HG03097 (cell line): ENCODE data around the gene ARFGAP1.

Experiments used
- ATAC-seq: cut with Tn5 transposase; IDR thresholded peaks from one replicate; pipeline ENCODE4 v1.9.1; 2021; ENCODE audit not compliant: unreplicated experiment, low FRiP score

ARFGAP1 gene

DNA sequence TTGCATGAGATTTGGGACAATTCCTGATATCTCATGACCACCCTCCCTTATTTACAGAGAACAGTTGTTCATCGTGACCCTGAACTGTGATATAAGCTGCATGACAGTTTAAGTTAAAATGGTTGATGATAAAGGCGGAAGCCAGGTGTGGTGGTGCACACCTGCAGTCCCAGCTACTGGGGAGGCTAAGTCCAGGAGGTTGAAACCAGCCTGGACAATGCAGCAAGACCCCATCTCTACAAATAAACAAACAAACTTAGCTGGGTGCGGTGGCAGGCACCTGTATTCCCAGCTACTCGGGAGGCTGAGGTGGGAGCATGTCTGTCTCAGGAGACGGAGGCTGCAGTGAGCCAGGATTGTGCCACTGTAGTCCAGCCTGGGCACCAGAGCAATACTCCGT lies 44.4 kb downstream of the ARFGAP1 start:
- no peak for ATAC-seq

DNA sequence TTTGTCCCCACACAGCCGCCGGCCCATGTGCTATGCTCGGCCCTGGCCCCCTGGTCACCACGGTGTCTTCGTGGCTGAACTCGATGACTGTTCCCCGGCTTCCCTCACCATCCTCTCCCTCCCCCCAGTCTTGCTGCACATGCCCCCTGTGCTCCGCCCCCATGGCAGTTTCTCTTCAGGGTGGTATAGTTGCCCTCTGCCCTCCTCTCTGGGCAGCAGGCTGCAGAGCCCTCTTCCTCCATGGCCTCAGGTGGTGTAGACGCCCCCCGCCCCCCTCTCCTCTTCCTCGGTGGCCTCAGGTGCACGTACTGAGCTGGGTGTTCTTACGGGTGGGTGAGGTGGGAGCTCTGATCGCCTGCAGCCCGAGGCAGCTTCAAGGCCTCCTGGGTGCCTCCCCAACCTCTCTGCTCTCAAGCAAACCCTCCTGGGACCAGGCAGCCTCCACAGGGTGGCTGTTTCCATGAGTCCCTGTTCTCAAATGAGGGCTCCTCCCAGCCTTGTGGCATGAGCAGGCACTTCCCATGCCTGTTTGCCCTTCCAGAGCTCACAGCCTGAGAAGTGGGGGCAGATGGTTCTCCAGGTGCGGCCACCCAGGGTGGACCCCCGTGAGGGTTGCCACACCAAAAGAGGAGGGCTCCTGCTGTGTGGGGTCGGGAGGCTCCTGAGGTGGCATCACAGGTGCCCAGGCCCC lies 45.1 kb downstream of the ARFGAP1 start:
- ATAC-seq, result no peak

DNA sequence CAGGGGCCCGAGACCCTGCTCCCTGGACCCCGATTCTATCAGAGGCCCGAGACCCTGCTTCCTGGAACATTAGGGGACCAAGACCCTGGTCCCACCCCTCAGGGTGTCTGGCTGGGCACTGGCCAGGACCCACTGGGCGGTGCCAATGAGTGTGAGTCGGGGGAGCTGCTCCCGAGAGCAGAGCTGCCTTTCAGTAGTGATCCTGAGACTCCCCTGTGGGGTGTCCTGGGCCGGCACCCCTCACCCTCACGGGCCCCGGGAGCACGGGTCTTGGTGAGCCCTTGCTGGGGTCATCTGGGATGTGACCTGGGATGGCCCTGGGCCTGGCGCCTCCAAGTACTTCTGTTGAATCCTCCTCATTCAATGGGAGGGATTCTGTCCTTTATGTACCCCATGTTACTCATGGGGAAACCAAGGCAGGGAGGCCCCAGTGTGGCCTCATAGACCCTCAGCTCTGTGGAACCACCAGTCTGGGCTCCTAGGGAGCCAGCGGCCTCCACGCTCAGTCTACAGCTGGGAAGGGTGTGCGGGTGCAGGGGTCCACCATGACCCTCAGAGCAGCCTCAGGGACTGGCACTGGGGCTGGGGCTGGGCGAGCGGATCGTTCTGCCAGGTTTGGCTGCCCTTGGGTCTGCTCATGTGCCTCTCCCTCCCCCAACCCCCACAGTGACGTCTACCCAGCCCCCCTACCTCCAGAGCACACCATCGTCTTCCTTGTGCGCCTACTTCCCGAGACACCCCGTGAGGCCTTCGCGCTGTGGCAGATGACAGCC lies 46.0 kb downstream of the ARFGAP1 start:
- no peak for ATAC-seq

DNA sequence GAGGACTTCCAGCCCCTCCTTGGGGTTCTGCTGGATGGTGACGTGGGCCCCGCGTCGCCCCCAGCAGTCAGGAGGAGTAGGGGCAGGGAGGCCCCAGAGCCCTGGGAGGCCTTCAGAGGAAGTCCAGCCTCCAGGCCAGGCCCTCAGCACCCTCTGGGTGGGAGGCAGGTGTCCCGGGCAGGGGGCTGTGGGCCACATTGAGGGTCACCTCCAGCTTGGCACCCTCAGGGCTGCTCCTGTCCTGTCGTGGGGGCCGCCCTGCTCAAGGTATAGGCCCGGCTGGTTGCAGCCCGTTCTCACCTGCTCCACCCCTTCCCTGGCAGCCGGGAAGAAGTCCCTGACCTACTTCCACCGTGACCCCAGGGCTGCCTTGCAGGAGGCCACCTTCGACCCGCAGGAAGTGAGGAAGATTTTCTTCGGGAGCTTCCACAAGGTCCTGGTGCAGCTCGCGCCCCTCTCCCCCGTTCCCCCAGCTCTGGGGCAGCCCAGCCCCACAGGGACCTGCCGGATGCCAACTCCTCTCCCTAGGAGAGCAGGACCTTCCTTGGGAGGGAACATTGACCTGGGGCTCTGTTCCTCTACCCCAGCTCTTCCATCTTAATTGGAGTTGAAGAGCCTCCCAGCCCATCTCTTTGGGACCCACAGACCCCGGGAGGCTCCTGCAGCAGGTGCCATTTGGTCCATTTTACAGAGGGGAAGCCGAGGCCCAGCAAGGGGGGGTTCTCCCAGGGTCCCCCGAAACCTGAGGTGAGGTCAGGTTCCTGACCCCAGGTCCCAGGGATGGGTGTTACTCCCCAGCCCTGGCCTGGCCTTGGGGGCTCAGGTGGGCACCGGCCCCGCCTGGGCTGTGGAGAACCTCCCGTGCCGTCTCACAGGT lies 46.8 kb downstream of the ARFGAP1 start:
- ATAC-seq, result no peak

DNA sequence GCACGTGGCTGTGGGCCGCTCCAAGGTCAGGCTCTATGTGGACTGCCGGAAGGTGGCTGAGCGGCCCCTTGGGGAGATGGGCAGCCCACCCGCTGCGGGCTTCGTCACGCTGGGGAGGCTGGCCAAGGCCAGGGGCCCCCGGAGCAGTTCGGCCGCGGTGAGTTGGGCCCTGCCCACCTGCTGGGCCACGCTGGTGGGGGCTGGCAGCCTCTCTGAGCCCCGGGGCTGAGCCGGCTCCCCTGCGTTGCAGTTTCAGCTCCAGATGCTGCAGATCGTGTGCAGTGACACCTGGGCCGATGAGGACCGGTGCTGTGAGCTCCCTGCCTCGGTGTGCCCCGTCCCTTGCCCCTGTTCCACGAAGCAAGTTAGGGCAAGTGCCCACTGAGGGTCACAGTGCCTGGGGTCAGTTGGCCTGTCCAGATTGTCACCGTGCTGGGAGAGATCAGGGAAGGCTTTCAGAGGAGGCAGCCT lies 47.5 kb downstream of the ARFGAP1 start:
- ATAC-seq, result no peak

DNA sequence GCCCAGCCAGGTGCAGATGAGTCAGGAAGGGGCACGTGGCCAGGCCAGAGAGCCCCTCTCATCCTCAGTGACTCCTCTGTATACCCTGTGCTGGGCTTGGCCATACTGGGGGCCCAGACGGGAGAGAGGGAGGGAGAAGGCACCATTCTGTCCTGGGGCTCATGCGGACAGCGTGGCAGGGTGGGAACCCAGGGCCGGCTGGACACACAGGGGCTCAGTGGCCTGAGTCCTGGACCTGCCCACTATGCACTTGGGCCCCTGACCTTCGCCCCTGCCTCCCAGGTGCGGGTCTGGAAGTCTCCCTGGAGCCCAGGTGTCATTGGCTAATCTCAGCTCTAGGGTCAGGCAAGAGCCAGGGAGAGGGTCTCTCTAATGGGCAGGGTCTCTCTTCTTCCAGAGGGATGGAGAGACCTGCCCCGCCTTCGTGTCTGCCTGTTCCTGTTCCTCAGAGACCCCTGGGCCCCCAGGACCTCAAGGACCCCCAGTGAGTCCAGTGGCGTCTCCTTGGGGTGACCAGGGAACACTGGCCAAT lies 48.1 kb downstream of the ARFGAP1 start:
- no peak for ATAC-seq

DNA sequence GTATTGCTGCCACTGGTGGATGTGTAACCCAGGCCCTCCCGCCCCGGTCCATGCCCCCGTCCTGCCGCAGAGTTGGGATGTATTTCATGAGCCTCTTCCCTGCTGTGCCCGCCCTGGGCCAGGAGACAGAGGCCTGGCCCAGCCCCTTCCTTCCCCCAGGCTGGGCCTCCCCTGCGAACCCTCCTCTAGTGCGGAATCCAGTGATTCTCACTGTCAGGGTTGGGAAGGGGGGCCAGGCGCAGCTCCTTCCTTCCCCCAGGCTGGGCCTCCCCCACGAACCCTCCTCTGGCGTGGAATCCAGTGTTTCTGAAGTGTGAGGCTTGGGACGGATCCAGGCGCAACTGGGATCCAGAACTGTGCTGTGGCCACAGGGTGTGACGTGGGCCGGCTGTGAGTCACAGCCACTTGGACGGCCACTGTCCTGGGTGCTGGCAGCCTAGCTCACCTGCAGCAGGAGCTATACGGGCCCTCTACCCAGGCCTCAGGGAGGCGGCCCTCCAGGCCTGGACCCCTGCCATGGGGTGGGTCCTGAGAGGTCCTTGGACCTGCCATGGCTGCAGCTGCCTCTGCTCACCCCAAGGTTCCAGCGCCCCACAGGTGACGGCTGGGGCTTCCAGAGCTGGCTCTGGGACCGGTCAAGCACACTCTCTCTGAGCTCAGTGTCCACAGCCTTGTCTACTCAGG lies 48.7 kb downstream of the ARFGAP1 start:
- no peak for ATAC-seq

DNA sequence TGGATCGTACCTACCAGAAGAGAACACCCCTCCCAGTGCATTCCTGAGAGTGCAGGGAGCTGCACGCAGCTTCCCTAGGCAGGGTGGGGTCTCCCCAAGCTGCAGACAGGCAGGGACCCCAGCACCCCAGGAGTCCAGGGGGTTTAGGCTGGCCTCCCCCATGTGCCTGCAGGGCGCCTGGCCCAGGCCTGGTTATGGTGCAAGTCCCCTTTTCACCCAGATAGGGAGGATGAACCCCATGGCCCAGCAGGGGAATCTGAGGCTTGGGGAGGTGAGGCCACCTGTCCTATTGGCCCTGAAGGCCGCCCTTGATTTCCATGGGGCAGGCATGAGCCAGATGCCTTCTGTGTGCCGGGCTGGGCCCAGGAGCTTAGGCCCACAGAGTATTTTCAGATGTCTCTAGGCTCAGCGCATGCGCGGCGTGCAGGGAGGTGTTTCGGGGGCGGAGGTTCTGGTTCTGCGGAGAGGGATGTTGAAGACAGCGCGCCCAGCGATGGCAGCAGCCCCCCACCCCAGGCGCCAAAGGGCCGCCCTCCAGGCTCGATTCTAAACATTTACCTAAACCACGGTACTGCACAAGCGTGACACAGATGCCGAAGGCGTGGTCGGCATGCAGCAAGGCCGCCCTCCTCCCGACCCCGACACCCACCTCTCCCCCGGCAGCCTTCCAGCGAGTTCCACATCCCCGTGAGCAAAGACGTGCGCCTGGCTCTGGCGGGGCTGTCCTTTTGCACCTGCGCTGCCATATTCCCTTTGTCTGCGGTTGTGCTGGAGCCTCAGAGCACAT lies 49.7 kb downstream of the ARFGAP1 start:
- ATAC-seq, result no peak

DNA sequence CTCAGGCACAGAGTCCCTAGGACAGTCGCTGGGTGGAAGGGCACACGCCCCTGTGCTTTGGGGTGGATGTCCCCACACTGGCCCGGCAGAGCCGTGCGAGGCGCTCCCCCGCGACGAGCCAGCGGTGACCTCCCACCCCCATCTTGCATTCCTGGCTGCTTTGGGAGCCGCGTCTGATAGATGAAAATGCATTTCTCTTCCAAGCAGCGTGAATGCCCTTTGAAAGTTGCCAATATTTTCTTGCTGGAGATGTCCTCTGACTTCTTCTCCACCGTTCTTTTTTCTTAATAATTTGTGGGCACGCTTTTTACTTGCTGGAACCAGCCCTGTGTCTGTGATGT lies 50.3 kb downstream of the ARFGAP1 start:
- ATAC-seq, result no peak

DNA sequence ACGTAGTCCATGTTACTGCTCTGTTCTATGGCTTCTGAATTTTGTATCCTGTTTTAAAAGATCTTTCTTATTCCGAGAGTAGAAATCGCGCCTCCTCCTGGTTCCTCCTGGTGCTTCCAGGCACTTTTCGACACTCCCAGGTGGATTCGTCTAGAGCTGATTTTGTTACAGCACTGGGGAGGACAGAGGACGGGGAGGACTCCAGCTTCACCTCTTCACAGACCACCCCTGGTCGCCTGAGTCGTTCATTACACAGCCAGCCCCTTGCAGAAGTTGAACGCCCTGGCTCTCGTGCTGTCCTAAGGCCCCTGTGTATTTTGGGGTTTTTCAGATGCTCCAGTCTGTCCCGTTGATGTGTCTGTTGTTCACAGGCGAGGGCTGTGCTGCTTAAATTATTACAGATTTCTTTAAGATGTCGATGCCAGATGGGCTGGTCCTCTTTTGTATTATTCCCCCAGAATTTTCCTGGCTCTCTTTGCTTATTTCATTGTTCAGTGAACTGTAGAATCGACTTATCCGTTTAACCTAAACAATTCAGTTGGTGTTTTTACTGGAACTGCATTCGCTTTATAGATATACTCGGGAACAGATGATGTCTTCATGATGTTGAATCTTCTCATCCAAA lies 50.9 kb downstream of the ARFGAP1 start:
- ATAC-seq, result no peak

DNA sequence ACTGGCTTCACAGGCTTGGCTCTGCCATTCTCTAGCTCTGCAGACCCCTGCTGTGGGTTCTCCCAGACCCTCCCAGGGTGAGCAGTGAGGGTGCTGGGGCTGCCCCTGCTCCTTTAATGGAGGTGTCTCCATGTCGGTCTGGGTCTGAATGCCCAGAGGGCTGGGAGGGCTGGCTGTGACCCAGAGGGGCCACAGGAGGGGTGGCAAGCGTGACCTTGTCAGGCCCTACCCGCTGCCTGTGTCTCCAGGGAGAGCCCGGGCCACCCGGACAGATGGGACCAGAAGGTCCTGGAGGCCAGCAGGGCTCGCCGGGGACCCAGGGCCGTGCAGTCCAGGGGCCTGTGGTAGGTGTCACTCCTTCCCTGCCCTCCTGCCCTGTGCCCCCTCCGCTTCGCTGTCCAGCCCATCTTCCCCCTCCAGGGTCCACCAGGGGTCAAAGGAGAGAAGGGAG lies 52.4 kb downstream of the ARFGAP1 start:
- ATAC-seq, result no peak

DNA sequence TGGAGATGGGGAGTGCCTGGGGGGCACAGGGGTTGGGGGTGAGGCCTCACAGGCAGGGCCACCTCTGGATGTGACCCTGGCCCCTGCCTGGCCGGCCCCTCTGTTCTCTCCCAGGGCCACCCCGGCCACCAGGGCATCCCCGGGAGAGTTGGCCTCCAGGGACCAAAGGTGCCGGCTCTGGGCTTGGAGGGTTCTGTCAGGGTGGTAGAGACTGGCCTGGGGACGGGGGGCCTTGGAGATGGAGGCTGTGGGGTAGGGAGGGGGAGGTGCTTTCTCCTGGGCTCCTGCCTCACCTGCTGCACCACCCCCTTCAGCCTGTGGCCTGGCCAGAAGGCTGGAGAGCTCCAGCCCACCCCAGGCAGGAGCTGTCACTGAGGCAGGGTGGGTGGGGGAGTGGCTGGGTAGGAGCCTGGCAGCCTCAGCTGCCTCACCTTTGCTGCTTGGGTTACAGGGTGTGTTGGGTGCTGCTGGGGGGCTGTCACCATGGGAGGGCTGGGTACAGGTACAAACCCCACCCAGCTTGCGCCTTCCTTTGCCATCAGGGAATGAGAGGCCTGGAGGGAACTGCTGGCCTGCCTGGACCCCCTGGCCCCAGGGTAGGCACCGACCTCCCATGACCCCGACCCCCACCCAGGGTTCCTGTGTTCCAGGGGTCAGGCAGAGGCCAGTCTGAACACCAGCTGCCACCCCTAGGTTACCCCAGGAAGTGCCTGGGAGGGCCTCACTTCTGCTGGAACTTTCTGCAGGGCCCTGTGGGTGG lies 53.1 kb downstream of the ARFGAP1 start:
- ATAC-seq, result no peak

DNA sequence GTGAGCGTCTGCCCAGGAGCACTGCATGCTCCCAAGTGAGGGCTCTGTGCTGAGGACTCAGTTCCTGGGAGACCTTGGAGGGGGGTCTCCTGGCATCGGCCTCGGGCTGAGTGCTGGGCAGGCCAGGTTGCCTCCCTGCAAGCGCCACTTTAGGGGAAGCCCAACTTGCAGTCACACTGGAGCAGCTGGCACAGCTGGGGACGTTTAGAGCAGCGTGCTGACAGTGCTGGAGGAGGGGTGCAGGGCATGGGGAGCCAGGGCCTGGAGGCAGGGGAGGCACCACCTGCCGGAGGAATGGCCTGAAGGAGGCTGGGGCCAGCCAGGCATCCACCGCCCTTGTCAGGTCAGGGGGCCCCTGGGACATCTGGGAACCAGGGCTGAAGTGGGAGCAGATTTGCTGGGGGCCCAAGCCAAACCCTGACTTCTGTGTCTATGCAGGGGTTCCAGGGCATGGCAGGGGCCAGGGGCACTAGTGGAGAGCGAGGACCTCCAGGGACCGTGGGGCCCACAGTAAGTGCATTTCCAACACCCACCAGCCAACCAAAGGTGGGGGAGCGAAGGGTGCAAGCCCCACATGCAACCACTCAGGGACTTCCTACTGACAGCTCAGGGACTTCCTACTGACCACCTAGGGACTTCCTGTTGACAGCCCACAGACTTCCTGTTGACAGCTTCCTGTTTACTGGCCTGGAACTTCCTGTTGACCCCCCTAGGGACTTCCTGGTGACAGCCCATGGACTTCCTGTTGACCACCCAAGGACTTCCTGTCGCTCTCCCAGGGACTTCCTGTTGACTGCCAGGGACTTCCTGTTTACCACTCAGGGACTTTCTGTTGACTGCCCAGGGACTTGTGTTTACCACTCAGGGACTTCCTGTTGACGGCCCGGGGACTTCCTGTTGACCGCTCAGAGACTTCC lies 54.0 kb downstream of the ARFGAP1 start:
- no peak for ATAC-seq

DNA sequence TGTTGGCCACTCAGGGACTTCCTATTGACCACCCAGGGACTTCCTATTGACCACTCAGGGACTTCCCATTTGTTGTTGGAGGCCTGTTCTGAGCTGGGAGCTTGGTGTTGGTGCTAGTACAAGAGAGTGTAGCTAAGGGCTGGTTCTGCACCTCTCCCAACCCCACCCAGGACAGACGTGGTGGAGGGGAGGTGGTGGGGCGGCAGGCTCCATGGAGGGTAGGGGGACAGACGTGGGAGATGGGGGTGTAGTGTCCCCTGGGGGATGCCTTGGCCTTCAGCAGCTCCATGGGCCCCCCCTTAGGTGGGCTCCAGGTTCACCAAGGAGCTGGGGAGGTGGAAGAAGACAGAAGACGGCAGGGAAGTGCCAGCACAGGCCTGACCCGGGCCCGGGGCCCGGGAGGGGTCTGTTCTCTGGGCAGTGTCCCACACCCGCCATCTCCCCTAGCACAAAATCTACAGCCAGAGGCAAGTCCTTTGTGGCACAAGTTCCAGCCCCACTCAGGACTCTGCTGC lies 54.7 kb downstream of the ARFGAP1 start:
- no peak for ATAC-seq

DNA sequence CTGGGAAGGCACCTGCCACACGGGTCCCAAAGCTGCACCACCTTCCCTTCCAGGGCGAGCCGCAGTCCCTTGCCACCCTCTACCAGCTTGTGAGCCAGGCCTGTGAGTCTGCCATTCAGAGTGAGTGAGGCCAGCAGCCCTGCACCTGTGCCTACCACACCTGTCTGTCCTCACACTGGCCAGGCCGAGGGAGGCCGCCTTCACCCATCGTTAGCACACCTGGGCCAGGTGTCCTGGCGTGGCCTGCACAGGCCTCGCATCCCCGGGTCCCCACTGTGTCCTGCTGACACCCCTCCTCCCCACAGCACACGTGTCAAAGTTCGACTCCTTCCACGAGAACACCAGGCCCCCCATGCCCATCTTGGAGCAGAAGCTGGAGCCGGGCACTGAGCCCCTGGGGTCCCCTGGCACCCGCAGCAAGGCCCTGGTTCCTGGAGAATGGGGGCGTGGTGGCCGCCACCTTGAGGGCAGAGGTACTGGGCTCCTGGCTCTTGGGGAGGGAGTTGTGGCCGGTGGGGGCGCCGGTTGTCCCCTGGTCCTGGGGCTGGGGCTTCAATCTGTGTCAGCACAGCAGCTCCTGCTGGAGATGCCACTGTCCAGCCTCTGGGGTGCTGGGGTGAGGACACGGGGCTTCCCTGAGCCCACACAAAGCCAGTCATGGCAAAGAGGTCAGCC lies 55.5 kb downstream of the ARFGAP1 start:
- no peak for ATAC-seq

DNA sequence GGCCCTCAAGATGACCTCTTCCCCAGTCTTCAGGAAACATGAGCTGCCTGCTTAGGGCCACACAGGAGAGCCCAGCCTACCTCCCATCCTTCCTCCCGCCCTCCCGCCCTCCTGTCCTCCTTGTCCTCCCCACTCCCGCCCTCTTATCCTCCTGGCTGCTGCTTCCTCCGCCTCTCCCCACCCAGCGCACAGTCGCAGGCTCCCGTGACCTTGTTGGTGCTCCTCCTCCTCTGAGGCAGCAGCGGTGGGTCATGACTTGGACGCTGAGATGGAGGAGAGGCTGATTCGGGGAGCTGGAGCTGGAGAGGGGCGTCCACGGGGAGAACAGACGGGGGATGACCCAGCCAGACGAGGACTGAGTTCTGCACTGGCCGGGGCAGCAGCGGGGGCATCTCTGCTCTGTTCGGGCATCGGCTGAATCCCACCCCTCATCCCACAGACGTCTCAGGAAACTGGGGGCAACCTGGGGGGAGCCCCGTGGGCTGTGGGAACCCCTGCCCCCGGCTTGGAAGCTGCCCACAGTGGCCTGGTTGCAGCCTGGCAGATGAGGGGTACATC lies 56.2 kb downstream of the ARFGAP1 start:
- ATAC-seq, result no peak
